Activated naive CD4-positive, alpha-beta T cell treated with anti-CD3 and anti-CD28 coated beads, Interleukin-2, amount 50 U/mL, for 16 hours (primary cell): ENCODE results near the gene STX2.
"Not testable (repeated sequence)": the region's sequence is repeated elsewhere in the genome, so short reads cannot be mapped to it uniquely, and the experiment has no call there.

Experiments
- DNase-seq: peaks from one replicate; pipeline ENCODE4 v3.0.0-alpha.2; 2020

The STX2 gene

GRCh38 chr12:130838951-130839769 is at the start of gene STX2:
Gene STX2, minus strand, starts transcription at chr12:130839250. Its CDS starts 151 bp downstream, at chr12:130839099.
- peak; percentile 89 for DNase-seq

- not testable (repeated sequence) for DNase-seq
Measured at GRCh38 chr12:130887190-130887589, 48.1 kb upstream of the STX2 start.

GRCh38 chr12:130881548-130881947 is 42.5 kb upstream of the STX2 start:
- DNase-seq, result no peak

GRCh38 chr12:130881046-130881445 is 42.0 kb upstream of the STX2 start:
- no peak for DNase-seq

- DNase-seq, result no peak
Measured at GRCh38 chr12:130880411-130880885, 41.4 kb upstream of the STX2 start.

- no peak for DNase-seq
Measured at GRCh38 chr12:130879781-130880389, 40.8 kb upstream of the STX2 start.

GRCh38 chr12:130879212-130879686 is 40.2 kb upstream of the STX2 start:
- no peak for DNase-seq

GRCh38 chr12:130878193-130879185 is 39.4 kb upstream of the STX2 start:
- DNase-seq, result no peak

- DNase-seq, result no peak
Measured at GRCh38 chr12:130877333-130877732, 38.3 kb upstream of the STX2 start.

GRCh38 chr12:130876758-130877157 is 37.7 kb upstream of the STX2 start:
- DNase-seq, result no peak

GRCh38 chr12:130876297-130876696 is 37.2 kb upstream of the STX2 start:
- DNase-seq, result no peak

- not testable (repeated sequence) for DNase-seq
Measured at GRCh38 chr12:130875708-130876107, 36.7 kb upstream of the STX2 start.

GRCh38 chr12:130875193-130875592 is 36.1 kb upstream of the STX2 start:
- no peak for DNase-seq

- no peak for DNase-seq
Measured at GRCh38 chr12:130874696-130875095, 35.6 kb upstream of the STX2 start.

- DNase-seq, result no peak
Measured at GRCh38 chr12:130873825-130874224, 34.8 kb upstream of the STX2 start.

GRCh38 chr12:130873106-130873795 is 34.2 kb upstream of the STX2 start:
- DNase-seq, result no peak

- DNase-seq, result peak; percentile 60
Measured at GRCh38 chr12:130872179-130873096, 33.4 kb upstream of the STX2 start.

GRCh38 chr12:130871286-130872178 is 32.5 kb upstream of the STX2 start, which contains the start of gene RAN:
Gene RAN, plus strand, starts transcription at chr12:130872066. Its CDS starts 528 bp downstream, at chr12:130872594.
- peak; percentile 96 for DNase-seq

- DNase-seq, result peak; percentile 70
Measured at GRCh38 chr12:130870442-130871285, 31.6 kb upstream of the STX2 start.
